ENCODE data around the gene SLCO3A1.

Gene SLCO3A1

GRCh38 chr15:91853511-91853947 lies at the start of gene SLCO3A1:
Gene SLCO3A1 (plus strand): TSS chr15:91853708.
- DNase-seq (ENCODE audit: low read depth in 2 of 2, low spot score in 1 of 2) = peak in 1 of 2 donors; percentile 63

DNA sequence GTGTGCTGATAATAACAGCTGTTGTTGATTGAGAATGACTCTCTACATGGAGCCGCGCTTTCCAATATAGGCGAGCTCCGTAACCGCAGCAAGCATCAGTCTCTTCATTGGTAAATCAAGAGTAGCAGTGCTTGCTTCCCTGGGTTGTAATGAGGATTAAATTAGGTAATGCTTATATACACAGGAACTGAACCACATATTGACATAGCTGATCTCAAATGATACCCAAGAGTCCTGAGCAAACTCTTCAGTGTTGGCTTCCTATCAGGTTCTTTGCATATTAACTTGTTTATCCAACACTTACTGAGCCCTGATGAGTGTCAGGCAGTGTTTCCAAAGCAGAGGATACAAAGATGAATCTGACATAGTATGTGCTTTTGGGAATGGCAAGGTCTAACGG lies 46.4 kb upstream of the SLCO3A1 start:
- DNase-seq (ENCODE audit: low read depth in 2 of 2, low spot score in 1 of 2) = no peak

DNA sequence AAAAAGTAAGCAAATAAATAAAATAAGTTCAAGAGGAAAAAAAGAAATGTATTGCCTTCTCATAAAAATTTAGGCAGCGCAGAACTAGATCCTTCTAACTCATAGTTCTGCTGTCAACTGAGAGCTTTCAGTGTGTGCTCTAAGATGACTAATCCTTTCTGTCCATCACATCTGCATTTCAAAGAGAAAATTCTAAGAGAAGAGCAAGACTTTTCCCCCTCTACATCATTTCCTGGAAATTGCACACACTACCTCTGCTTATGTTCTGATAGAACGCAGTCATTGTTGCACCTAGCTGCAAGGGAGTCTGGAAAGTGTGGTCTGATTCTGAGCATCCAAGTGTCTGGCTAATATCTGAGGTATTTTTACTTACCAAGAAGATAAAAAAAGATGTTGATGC lies 39.6 kb upstream of the SLCO3A1 start:
- no peak for DNase-seq (ENCODE audit: low read depth in 2 of 2, low spot score in 1 of 2)

GRCh38 chr15:91816942-91817341 lies 36.6 kb upstream of the SLCO3A1 start:
- no peak for DNase-seq (ENCODE audit: low read depth in 2 of 2, low spot score in 1 of 2)

DNA sequence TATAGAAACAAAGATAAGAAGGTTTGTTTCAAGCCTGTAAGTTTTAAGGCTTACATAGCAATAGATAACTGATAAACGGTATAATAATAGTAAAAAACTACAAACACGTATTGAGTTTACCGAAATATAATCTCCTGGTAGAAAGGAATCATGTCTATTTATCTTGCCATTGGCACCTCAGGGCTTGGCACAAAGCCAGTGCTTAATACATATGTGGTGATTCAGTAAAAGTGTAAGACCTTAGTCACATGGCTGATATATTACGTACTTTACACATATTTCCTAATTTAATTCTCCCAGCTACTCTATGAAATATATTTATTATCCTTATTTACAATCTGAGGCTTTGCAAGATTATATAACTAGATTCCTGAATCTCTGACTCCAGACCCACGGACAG lies 32.0 kb upstream of the SLCO3A1 start:
- DNase-seq (ENCODE audit: low read depth in 2 of 2, low spot score in 1 of 2) = no peak

DNA sequence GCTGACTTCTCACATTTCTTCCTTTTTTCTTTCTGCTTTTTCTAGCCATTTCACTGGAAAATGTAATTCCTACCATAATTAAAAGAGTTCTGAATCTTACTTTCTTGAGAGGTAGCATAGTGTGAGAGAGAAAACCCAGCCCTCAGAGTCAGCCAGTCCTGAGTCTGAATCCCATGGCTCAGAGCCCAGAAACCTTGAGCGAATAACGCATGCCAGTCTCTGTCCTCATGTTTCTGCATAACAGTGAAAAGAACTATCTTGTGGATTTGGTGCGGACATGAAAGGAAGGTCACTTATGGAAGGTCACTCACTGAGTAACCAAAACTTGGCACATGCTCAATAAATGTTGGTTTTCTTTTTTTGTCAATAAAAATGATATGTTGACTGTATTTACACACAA lies 29.3 kb upstream of the SLCO3A1 start:
- no peak for DNase-seq (ENCODE audit: low read depth in 2 of 2, low spot score in 1 of 2)

DNA sequence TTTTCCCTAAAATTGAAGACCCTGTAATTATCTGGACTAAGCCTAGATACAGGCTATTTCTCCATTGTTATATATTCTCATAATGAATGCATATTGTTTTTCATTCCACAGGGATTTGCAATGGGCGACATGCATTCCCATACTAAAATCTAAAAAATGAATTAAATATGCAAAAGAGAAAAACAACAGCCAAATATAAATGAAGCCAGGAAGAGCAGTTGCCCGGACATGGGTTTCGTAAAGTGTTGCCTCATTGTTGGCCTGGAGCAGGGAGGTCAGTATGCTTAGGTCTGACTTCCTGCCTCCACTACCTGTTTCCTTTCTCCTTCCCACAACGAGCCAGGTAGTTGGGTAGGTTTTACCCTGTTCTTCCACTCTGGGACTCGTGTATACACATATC lies 27.1 kb upstream of the SLCO3A1 start:
- DNase-seq (ENCODE audit: low read depth in 2 of 2, low spot score in 1 of 2) = no peak

GRCh38 chr15:91833056-91833455 lies 20.5 kb upstream of the SLCO3A1 start:
- DNase-seq (ENCODE audit: low read depth in 2 of 2, low spot score in 1 of 2) = no peak

DNA sequence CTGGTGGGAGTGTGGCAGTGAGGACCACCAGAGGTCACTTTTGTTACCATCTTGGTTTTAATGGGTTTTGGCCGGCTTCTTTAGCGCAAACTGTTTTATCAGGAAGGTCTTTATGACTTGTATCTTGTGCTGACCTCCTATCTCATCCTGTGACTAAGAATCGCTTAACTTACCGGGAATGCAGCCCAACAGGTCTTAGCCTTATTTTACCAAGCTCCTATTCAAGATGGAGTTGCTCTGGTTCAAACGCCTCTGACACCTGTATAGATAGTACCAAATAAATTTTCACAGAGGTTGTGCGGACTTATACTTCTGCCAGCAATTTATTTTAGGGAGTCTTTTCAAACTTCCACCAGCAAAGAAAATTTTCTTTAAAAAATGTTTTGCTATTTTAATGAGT lies 13.6 kb upstream of the SLCO3A1 start:
- DNase-seq (ENCODE audit: low read depth in 2 of 2, low spot score in 1 of 2) = no peak

DNA sequence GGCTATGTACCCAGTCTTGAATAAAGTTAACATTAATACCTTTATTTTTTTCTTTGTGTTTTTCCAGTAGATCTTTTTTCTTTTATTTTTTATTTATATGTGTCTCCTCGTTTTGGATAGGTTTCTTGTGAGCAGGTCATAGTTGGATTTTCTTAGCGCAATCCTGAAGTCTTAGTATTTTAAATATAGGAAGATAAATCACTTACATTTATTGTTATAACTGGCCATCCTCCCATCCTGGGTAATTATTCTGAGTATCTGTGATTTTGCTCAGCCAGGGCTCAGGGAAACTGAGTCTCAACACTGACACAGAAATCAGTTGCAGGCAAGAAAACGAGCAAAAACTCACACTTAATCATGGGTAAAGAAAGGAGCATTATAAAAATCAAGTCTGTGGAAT lies 11.6 kb upstream of the SLCO3A1 start:
- DNase-seq (ENCODE audit: low read depth in 2 of 2, low spot score in 1 of 2) = no peak

DNA sequence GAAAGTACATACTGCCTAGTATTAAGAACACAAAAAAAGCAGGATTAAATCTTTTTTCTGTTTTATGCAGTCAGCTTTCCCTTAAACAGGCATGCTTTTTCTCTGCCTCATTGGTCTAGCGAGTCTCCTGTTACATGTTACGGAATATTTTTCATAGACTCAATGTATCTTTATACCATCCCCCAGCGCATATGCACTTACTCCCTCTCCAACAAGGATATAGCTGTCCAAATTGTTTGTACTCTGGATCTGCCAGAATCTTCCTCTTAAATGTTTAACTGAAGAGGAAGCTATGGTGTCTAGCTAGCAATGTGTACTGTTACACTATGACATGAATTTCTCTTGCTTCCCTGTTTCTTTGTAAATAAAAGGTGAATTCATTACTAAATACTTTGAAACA lies 9.2 kb upstream of the SLCO3A1 start:
- DNase-seq (ENCODE audit: low read depth in 2 of 2, low spot score in 1 of 2) = no peak

- DNase-seq (ENCODE audit: low read depth in 2 of 2, low spot score in 1 of 2) = no peak
These were observed 8.6 kb upstream of the SLCO3A1 start for GRCh38 chr15:91844928-91845327.

DNA sequence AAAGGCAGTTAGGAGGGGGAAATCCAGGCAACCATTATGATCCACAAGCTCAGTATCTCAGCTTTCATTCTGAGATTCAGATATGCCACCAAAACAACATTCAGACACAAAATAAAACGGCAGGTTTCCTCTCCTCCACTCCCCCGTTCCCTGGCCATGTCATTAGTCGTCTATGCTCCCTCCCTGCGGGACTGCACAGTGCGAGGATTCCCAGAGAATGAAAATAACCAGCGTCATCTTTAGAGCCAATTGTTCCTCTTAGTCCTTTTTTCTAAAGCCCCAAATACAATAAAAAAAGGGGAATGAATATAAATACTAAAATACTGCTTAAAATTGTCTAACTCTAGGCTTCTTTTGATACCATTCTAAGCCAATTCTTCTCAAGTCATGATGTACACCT lies 7.8 kb upstream of the SLCO3A1 start:
- DNase-seq (ENCODE audit: low read depth in 2 of 2, low spot score in 1 of 2) = no peak

GRCh38 chr15:91849180-91849579 lies 4.3 kb upstream of the SLCO3A1 start:
- DNase-seq (ENCODE audit: low read depth in 2 of 2, low spot score in 1 of 2) = no peak

DNA sequence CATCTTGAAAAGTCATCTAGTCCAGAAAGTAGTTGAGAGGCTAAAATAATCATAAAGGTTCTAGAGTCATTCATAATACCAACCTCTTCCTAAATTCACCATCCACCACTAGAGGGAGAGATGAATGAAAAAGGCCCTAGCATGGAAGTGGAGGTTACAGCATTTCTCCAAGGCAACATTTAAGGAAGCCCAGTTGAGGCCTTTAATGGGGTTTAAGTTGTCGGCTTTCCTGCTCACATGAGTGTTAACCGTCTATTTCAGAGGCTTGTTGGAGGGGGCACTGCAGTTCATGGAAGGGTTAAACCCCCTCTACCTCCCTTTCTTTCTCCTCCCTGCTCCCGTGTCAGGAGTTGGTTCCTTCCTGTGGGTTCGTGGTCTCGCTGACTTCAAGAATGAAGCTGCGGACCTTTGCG lies 3.8 kb upstream of the SLCO3A1 start:
- DNase-seq (ENCODE audit: low read depth in 2 of 2, low spot score in 1 of 2) = no peak

DNA sequence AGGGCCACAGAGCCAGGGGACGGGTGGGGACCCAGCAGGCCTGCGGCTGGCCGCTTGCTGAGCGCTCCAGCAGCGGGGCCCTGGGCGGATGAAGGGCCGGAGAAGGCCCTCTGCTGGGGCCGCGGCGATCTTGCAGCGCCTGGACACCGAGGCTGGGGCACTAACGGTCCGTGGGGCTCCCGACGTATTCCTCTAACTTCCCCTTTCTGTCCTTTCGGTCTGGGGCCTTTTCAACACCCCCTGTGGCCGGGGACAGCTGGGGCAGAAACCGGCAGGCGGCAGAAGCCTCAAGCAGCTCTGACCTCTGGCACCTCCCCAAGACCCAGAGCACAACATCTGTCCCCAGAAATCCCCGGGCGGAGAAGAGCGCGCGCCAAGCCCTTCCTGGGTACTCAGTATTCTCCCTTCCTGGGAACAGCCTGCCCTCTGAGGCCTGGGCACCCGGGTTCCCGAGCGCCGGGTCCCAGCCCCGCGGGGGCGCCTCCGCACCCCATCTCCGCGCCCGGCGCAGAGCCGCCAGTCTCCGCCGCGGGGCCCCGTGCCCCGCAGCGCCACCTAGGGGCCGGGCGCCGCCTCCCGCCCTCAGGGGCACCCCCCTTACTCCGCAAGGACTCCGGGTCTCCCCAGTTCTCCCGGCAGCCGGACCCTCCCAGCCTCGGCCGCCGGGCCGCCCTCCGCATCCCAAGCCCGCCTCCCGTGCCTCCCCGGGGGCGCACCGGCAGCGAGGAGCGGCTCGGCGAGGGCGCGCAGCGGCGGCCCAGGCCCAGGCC lies 582 bp upstream of the SLCO3A1 start:
- DNase-seq (ENCODE audit: low read depth in 2 of 2, low spot score in 1 of 2) = peak in 1 of 2 donors; percentile 53

DNA sequence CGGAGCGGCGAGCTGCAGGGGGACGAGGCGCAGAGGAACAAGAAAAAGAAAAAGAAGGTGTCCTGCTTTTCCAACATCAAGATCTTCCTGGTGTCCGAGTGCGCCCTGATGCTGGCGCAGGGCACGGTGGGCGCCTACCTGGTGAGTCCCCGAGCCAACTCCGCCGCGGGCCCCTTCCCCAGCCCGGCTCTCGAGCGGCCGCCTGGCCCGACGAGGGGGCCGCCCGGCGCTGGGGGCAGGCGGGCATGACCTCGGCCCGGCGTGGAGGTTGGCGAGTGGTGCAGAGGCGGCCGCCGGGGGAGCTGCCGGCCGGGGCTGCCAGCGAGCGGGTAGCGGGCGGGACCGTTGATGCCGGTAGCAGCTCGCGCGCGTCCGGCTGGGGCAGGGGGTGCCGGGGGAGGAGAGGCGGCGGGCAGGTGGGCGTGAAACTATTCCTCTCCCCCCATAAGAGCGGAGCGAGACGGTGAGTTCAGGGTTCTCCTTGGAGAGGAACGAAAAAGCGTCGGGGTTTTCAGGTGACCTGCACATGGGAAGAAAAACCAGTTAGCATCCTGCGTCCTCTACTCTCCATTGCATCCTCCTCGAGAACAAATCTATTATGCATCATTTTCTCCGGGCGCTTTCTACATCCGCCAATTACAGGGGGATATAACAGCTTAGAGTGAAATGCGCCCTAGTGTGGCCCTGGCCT lies 585 bp downstream of the SLCO3A1 start:
- DNase-seq (ENCODE audit: low read depth in 2 of 2, low spot score in 1 of 2) = no peak

- no peak for DNase-seq (ENCODE audit: low read depth in 2 of 2, low spot score in 1 of 2)
These were observed 1.1 kb downstream of the SLCO3A1 start for GRCh38 chr15:91854639-91854990.

- no peak for DNase-seq (ENCODE audit: low read depth in 2 of 2, low spot score in 1 of 2)
These were observed 1.7 kb downstream of the SLCO3A1 start for GRCh38 chr15:91855241-91855640.

GRCh38 chr15:91855684-91856489 lies 2.4 kb downstream of the SLCO3A1 start:
- DNase-seq (ENCODE audit: low read depth in 2 of 2, low spot score in 1 of 2) = no peak

DNA sequence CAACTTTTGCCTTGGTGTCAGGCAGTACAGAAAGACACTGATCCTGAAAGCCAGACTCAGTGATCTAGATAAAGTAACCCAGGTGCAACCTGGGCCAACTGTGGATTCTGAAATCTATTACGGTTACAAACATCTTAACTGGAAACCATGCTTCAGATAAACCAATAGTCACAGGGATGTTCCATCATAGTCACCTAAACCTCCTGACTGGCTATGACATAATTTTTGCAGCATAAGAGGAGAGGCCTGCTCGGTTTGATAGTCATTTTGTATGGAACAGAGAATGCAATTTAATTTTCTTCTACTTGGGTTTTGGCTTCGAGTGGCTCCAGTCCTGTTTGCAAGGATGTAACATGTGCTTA lies 3.7 kb downstream of the SLCO3A1 start:
- no peak for DNase-seq (ENCODE audit: low read depth in 2 of 2, low spot score in 1 of 2)

- no peak for DNase-seq (ENCODE audit: low read depth in 2 of 2, low spot score in 1 of 2)
These were observed 4.3 kb downstream of the SLCO3A1 start for GRCh38 chr15:91857772-91858171.

Measured in stimulated activated CD8-positive, alpha-beta memory T cell treated with anti-CD3 and anti-CD28 coated beads, Interleukin-4, amount 100 ng/mL, for 4 hours (primary cell).